BLaER1 treated with 17β-estradiol and CSF1 and Interleukin-3, amounts not matched to agents 10 nM and 100 nM (cell line): Measurements from ENCODE around the gene GPAT3.

Experiments
- H3K27ac ChIP-seq, 11 experiments: shearing (Covaris generic); formaldehyde crosslinking; 2 replicates each; pipeline ENCODE4 v1.8.1; 2022
- H3K27me3 ChIP-seq, 11 experiments: shearing (Covaris generic); formaldehyde crosslinking; 2 replicates each; pipeline ENCODE4 v1.8.1; 2022
- H3K36me3 ChIP-seq, 11 experiments: shearing (Covaris generic); formaldehyde crosslinking; 2 replicates each; pipeline ENCODE4 v1.8.1; 2022
- H3K4me1 ChIP-seq, 10 experiments: shearing (Covaris generic); formaldehyde crosslinking; 2 replicates each; pipeline ENCODE4 v1.8.1; 2022
- H3K4me2 ChIP-seq, 11 experiments: shearing (Covaris generic); formaldehyde crosslinking; 2 replicates each; pipeline ENCODE4 v1.8.1; 2022
- H3K4me3 ChIP-seq, 10 experiments: shearing (Covaris generic); formaldehyde crosslinking; 2 replicates each; pipeline ENCODE4 v1.8.1; 2022
- H3K9ac ChIP-seq, 11 experiments: shearing (Covaris generic); formaldehyde crosslinking; 2 replicates each; pipeline ENCODE4 v1.8.1; 2022
- H3K9me3 ChIP-seq, 11 experiments: shearing (Covaris generic); formaldehyde crosslinking; replicated peaks in 1 of 11; 2 replicates each; pipeline ENCODE4 v1.8.1; 2022
- H4K20me1 ChIP-seq, 11 experiments: shearing (Covaris generic); formaldehyde crosslinking; 2 replicates each; pipeline ENCODE4 v1.8.1; 2022
- Cebpa-rat ChIP-seq, 11 experiments: shearing (Covaris generic); IDR thresholded peaks; 2 replicates each; pipeline ENCODE4 v1.8.1; 2022

Gene GPAT3

GRCh38 chr4:83599183-83599582 is 63.3 kb downstream of the GPAT3 start:
- Histone ChIP-seq H3K4me2 (no peak overlapping the region), H3K4me3 (no peak overlapping the region), H3K9me3 (peaks cover 0 to 13% (median 4%) of the 10 kb centered on the region in 11 experiments; a peak in 9 of 22 replicates), H3K36me3 (peaks cover 0 to 91% (median 0%) of the 10 kb centered on the region in 11 experiments; a peak in 12 of 22 replicates), H4K20me1 (no peaks in the 10 kb centered on the region), H3K27ac (no peak overlapping the region), H3K9ac (no peak overlapping the region), H3K4me1 (peaks cover 0 to 19% (median 4%) of the 10 kb centered on the region in 10 experiments; a peak in 13 of 20 replicates), H3K27me3 (no peaks in the 10 kb centered on the region)
- TF ChIP-seq Cebpa-rat (IDR thresholded peaks at IDR 0.05) = no peak

- TF ChIP-seq Cebpa-rat (IDR thresholded peaks at IDR 0.05) = no peak
Measured at GRCh38 chr4:83603129-83603528, 67.2 kb downstream of the GPAT3 start.

GRCh38 chr4:83604321-83604720 is 68.4 kb downstream of the GPAT3 start:
- Histone ChIP-seq H3K9ac (no peak overlapping the region), H3K4me3 (no peak overlapping the region), H3K4me1 (peaks cover 9 to 71% (median 27%) of the 10 kb centered on the region in 10 experiments), H3K4me2 (peak overlapping the region in 7 of 11 experiments; percentile 37 to 71 (median 61); a peak in 16 of 22 replicates), H4K20me1 (no peaks in the 10 kb centered on the region), H3K27me3 (no peaks in the 10 kb centered on the region), H3K36me3 (peaks cover 0 to 52% (median 0%) of the 10 kb centered on the region in 11 experiments; a peak in 10 of 22 replicates), H3K9me3 (peaks cover 0 to 8% (median 0%) of the 10 kb centered on the region in 11 experiments; a peak in 7 of 22 replicates), H3K27ac (peak overlapping the region in 6 of 11 experiments; percentile 13 to 70 (median 48); a peak in 8 of 22 replicates)
- TF ChIP-seq Cebpa-rat (IDR thresholded peaks at IDR 0.05) = no peak

More at GRCh38 chr4:83603129-83603528, 67.2 kb downstream of the GPAT3 start:
- Histone ChIP-seq H3K36me3 (peaks cover 0 to 64% (median 0%) of the 10 kb centered on the region in 11 experiments; a peak in 11 of 22 replicates), H3K4me3 (no peak overlapping the region), H3K27me3 (no peaks in the 10 kb centered on the region), H3K4me2 (peak overlapping the region in 1 of 11 experiments; percentile 37; a peak in 1 of 22 replicates), H3K4me1 (peaks cover 9 to 59% (median 27%) of the 10 kb centered on the region in 10 experiments), H3K27ac (no peak overlapping the region), H3K9me3 (peaks cover 0 to 16% (median 4%) of the 10 kb centered on the region in 11 experiments; a peak in 9 of 22 replicates), H3K9ac (no peak overlapping the region), H4K20me1 (no peaks in the 10 kb centered on the region)

- Histone ChIP-seq H3K9me3 (peaks cover 0 to 6% (median 0%) of the 10 kb centered on the region in 11 experiments; a peak in 2 of 22 replicates), H3K36me3 (peaks cover 0 to 43% (median 0%) of the 10 kb centered on the region in 11 experiments; a peak in 10 of 22 replicates), H4K20me1 (no peaks in the 10 kb centered on the region), H3K4me1 (peaks cover 9 to 80% (median 28%) of the 10 kb centered on the region in 10 experiments), H3K27me3 (no peaks in the 10 kb centered on the region), H3K4me3 (no peak overlapping the region), H3K9ac (no peak overlapping the region), H3K4me2 (peak overlapping the region in 6 of 11 experiments; percentile 37 to 71 (median 63); a peak in 11 of 22 replicates), H3K27ac (peak overlapping the region in 3 of 11 experiments; percentile 11 to 58 (median 45); a peak in 3 of 22 replicates)
- TF ChIP-seq Cebpa-rat (IDR thresholded peaks at IDR 0.05) = no peak
Measured at GRCh38 chr4:83605210-83605609, 69.3 kb downstream of the GPAT3 start.

- H3K9me3 ChIP-seq = peaks cover 0 to 8% (median 3%) of the 10 kb centered on the region in 11 experiments; a peak in 9 of 22 replicates
- TF ChIP-seq Cebpa-rat (IDR thresholded peaks at IDR 0.05) = no peak
- no peak overlapping the region for H3K4me3 ChIP-seq
- no peak overlapping the region for H3K27ac ChIP-seq
- peak overlapping the region in 3 of 11 experiments; percentile 56 to 68 (median 64); a peak in 3 of 22 replicates for H3K4me2 ChIP-seq
- H3K4me1 ChIP-seq = peaks cover 9 to 83% (median 28%) of the 10 kb centered on the region in 10 experiments
- H3K27me3 ChIP-seq = no peaks in the 10 kb centered on the region
- H3K9ac ChIP-seq = no peak overlapping the region
- peaks cover 0 to 37% (median 0%) of the 10 kb centered on the region in 11 experiments; a peak in 10 of 22 replicates for H3K36me3 ChIP-seq
- no peaks in the 10 kb centered on the region for H4K20me1 ChIP-seq
Measured at GRCh38 chr4:83605744-83606172, 69.8 kb downstream of the GPAT3 start.

- Histone ChIP-seq H3K9ac (no peak overlapping the region), H3K4me1 (peaks cover 9 to 83% (median 28%) of the 10 kb centered on the region in 10 experiments), H3K36me3 (peaks cover 0 to 30% (median 0%) of the 10 kb centered on the region in 11 experiments; a peak in 9 of 22 replicates), H3K4me3 (no peak overlapping the region), H3K9me3 (peaks cover 0 to 13% (median 8%) of the 10 kb centered on the region in 11 experiments; a peak in 10 of 22 replicates), H4K20me1 (no peaks in the 10 kb centered on the region), H3K27ac (no peak overlapping the region), H3K27me3 (no peaks in the 10 kb centered on the region), H3K4me2 (peak overlapping the region; percentile 11 to 65 (median 53); a peak in 21 of 22 replicates)
- no peak for TF ChIP-seq Cebpa-rat (IDR thresholded peaks at IDR 0.05)
Measured at GRCh38 chr4:83606460-83606859, 70.6 kb downstream of the GPAT3 start.

- peaks cover 0 to 26% (median 0%) of the 10 kb centered on the region in 11 experiments; a peak in 7 of 22 replicates for H3K36me3 ChIP-seq
- no peaks in the 10 kb centered on the region for H3K27me3 ChIP-seq
- peak overlapping the region; percentile 11 to 65 (median 53); a peak in 21 of 22 replicates for H3K4me2 ChIP-seq
- H3K27ac ChIP-seq = no peak overlapping the region
- H3K4me3 ChIP-seq = no peak overlapping the region
- no peak overlapping the region for H3K9ac ChIP-seq
- peaks cover 9 to 83% (median 28%) of the 10 kb centered on the region in 10 experiments for H3K4me1 ChIP-seq
- no peak for TF ChIP-seq Cebpa-rat (IDR thresholded peaks at IDR 0.05)
- H3K9me3 ChIP-seq = peaks cover 0 to 16% (median 11%) of the 10 kb centered on the region in 11 experiments; a peak in 13 of 22 replicates
- no peaks in the 10 kb centered on the region for H4K20me1 ChIP-seq
Measured at GRCh38 chr4:83606898-83607297, 71.0 kb downstream of the GPAT3 start.

- Histone ChIP-seq H3K36me3 (peaks cover 0 to 18% (median 0%) of the 10 kb centered on the region in 11 experiments; a peak in 8 of 22 replicates), H3K4me1 (peaks cover 9 to 62% (median 23%) of the 10 kb centered on the region in 10 experiments), H3K9ac (no peak overlapping the region), H3K27me3 (no peaks in the 10 kb centered on the region), H3K4me2 (peak overlapping the region in 3 of 11 experiments; percentile 47 to 72 (median 55); a peak in 6 of 22 replicates), H4K20me1 (no peaks in the 10 kb centered on the region), H3K4me3 (no peak overlapping the region), H3K27ac (no peak overlapping the region), H3K9me3 (peaks cover 18 to 41% (median 35%) of the 10 kb centered on the region in 11 experiments)
- no peak for TF ChIP-seq Cebpa-rat (IDR thresholded peaks at IDR 0.05)
Measured at GRCh38 chr4:83609365-83609764, 73.5 kb downstream of the GPAT3 start.

- no peaks in the 10 kb centered on the region for H3K27me3 ChIP-seq
- H3K9ac ChIP-seq = no peak overlapping the region
- H3K4me1 ChIP-seq = peaks cover 9 to 49% (median 14%) of the 10 kb centered on the region in 10 experiments
- TF ChIP-seq Cebpa-rat (IDR thresholded peaks at IDR 0.05) = no peak
- H3K36me3 ChIP-seq = peaks cover 0 to 16% (median 0%) of the 10 kb centered on the region in 11 experiments; a peak in 5 of 22 replicates
- no peak overlapping the region for H3K4me3 ChIP-seq
- H3K9me3 ChIP-seq = peaks cover 30 to 51% (median 46%) of the 10 kb centered on the region in 11 experiments
- H4K20me1 ChIP-seq = no peaks in the 10 kb centered on the region
- H3K4me2 ChIP-seq = no peak overlapping the region
- H3K27ac ChIP-seq = no peak overlapping the region
Measured at GRCh38 chr4:83610729-83611128, 74.8 kb downstream of the GPAT3 start.
